ENCODE results near the gene ADGRF3.
"Not testable (repeated sequence)": the region's sequence is repeated elsewhere in the genome, so short reads cannot be mapped to it uniquely, and the experiment has no call there.

Gene ADGRF3

DNA sequence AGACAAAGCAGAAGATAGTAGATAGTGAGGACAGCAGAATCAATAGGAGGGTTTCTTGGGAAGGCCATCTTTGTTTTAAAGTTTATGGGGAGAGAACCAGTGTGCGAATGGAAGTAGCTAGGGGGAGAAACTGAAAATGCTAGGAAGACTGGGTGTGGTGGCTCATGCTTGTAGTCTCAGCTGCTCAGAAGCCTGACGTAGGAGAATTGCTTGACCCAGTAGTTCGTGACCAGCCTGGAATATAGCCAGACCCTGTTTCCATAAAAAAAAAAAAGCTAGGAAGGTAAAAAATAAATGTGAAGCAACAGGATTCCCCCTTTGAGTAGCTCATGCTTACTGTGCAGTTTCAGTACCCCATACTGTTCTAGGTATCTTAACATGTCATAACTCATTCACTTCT, 36.0 kb upstream of the ADGRF3 start:
- H3K4me3 ChIP-seq (ENCODE audit: low read length) = no peak overlapping the region
- no peak for DNase-seq (ENCODE audit: low read depth)
- TF ChIP-seq, protein P1, sequence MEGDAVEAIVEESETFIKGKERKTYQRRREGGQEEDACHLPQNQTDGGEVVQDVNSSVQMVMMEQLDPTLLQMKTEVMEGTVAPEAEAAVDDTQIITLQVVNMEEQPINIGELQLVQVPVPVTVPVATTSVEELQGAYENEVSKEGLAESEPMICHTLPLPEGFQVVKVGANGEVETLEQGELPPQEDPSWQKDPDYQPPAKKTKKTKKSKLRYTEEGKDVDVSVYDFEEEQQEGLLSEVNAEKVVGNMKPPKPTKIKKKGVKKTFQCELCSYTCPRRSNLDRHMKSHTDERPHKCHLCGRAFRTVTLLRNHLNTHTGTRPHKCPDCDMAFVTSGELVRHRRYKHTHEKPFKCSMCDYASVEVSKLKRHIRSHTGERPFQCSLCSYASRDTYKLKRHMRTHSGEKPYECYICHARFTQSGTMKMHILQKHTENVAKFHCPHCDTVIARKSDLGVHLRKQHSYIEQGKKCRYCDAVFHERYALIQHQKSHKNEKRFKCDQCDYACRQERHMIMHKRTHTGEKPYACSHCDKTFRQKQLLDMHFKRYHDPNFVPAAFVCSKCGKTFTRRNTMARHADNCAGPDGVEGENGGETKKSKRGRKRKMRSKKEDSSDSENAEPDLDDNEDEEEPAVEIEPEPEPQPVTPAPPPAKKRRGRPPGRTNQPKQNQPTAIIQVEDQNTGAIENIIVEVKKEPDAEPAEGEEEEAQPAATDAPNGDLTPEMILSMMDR (conservative IDR thresholded peaks at IDR 0.05; ENCODE audit: low read length) = no peak

DNA sequence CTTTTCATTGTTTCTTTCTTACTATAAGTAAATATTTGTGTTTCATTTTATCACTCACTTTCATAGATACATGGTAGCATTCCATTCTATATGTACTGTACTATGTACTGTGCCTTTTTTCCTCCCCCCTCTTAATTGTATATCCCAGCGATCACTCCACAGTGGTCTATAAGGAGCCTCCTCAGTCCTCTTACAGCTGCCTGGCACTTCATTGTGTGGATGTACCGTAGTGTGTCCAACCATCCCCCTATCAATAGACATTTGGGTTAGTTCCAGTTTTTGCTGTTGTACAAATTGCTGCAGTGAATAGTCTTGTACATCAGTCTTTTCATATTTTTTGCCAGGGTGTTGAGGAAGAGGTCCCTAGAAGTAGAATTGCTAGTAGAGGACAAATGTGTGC, 33.7 kb upstream of the ADGRF3 start:
- no peak for DNase-seq (ENCODE audit: low read depth)
- TF ChIP-seq, protein P1 (conservative IDR thresholded peaks at IDR 0.05; ENCODE audit: low read length) = no peak
- H3K4me3 ChIP-seq (ENCODE audit: low read length) = no peak overlapping the region

DNA sequence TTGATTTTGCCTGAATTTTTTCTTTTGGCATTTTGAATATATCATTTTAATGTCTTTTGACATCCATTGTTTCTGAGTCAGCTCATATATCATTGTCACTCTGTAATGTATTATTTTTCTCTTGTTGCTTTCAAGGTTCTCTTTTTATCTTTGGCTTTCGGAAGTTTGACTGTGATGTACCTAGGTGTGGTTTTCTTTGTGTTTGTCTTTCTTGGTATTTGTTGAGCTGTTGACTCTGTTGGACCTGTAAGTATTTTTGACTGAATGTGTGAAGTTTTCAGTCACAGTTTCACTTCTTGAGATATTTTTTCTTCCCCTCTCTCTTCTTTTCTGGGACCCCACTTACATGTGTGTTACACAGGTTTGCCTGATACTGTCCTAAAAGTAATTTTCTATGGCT, 30.2 kb upstream of the ADGRF3 start:
- TF ChIP-seq, protein P1 (conservative IDR thresholded peaks at IDR 0.05; ENCODE audit: low read length) = no peak
- DNase-seq (ENCODE audit: low read depth) = no peak
- H3K4me3 ChIP-seq (ENCODE audit: low read length) = no peak overlapping the region

DNA sequence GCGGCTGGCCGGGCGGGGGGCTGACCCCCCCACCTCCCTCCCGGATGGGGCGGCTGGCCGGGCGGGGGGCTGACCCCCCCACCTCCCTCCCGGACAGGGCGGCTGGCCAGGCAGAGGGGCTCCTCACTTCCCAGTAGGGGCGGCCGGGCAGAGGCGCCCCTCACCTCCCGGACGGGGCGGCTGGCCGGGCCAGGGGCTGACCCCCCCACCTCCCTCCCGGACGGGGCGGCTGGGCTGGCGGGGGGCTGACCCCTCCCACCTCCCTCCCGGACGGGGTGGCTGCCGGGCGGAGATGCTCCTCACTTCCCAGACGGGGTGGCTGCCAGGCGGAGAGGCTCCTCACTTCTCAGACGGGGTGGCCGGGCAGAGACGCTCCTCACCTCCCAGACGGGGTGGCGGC, 24.3 kb upstream of the ADGRF3 start:
- not testable (repeated sequence) for H3K4me3 ChIP-seq (ENCODE audit: low read length); DNase-seq (ENCODE audit: low read depth)

DNA sequence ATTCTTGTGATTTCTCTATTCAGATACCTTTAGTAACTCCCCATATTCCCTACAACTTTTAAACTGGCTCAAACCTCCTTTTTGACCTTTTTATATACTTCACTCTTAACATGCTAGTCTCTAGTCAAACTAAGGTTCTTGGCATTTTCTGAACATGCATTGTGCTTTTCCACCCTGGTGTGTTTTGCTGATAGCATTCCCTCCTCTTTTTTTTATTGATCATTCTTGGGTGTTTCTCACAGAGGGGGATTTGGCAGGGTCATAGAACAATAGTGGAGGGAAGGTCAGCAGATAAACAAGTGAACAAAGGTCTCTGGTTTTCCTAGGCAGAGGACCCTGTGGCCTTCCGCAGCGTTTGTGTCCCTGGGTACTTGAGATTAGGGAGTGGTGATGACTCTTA, 23.1 kb upstream of the ADGRF3 start:
- H3K4me3 ChIP-seq (ENCODE audit: low read length); DNase-seq (ENCODE audit: low read depth): not testable (repeated sequence)

DNA sequence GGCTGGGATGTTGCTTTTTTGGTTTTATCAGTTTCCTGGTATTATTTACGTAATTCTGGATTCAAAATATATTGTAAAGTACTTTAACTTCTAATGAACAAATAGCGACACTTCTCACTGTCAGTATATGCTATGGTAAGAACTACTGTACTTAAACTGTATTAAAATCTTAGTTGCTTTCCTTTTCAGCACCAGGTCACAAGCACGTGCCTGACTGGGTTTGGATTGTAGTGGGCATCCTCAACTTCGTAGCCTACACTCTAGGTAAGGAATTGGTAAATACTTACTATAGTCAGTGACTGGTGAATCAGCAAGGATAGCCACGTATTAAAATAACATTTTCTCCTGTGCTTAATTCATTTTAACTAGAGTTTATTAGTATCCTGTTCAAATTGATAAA, 20.4 kb upstream of the ADGRF3 start:
- no peak for DNase-seq (ENCODE audit: low read depth)
- TF ChIP-seq, protein P1 (conservative IDR thresholded peaks at IDR 0.05; ENCODE audit: low read length) = no peak
- H3K4me3 ChIP-seq (ENCODE audit: low read length) = no peak overlapping the region

DNA sequence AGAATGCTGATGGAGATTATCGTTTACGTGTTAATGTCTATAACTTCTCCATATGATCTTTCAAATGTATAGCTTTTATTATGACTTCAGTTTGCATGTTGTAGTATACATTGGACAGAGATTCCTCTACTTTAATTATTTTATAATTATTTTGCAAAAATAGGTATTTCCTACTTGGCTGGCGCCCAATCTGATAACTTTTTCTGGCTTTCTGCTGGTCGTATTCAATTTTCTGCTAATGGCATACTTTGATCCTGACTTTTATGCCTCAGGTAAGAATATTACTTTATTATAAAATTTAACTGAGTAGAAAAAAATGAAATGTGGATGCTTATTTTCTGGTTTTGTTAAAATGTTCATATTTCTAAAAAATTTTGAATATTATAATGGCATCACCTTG, 18.1 kb upstream of the ADGRF3 start:
- no peak for DNase-seq (ENCODE audit: low read depth)
- TF ChIP-seq, protein P1 (conservative IDR thresholded peaks at IDR 0.05; ENCODE audit: low read length) = no peak

DNA sequence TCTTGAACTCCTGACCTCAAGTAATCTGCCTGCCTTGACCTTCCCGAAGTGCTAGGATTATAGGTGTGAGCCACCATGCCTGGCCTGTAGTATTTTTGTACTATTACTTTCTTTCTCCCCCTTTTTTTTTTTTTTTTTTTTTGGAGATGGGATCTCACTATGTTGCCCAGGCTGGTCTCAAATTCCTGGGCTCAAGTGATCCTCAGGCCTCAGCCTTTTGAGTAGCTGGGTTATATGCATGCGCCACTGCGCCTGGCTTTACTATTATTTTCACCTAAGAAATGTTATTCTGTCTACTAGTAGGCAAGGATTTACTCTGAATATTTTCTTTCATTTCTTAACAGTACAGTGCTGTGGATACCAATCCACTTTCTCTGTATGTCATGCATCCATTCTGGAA, 17.4 kb upstream of the ADGRF3 start:
- H3K4me3 ChIP-seq (ENCODE audit: low read length) = no peak overlapping the region
- no peak for DNase-seq (ENCODE audit: low read depth)
- TF ChIP-seq, protein P1 (conservative IDR thresholded peaks at IDR 0.05; ENCODE audit: low read length) = no peak

More for the DNA sequence above, 18.1 kb upstream of the ADGRF3 start:
- H3K4me3 ChIP-seq (ENCODE audit: low read length) = no peak overlapping the region

All from AG10803 (cell line).